Sigmoid colon (tissue), 7 donors: Measurements from ENCODE around the gene MRPS33. TPM values are rescaled to one million over a fixed set of nuclear protein-coding genes. Genes with fewer than 3 reads are reported as not detected.

Experiments
- DNase-seq: peaks from one replicate; pipeline ENCODE4 v3.0.0-alpha.2; 2019
- H3K27ac ChIP-seq, 4 donors: fragments of 200-600 bp; sonication (generic); one replicate each; pipeline ENCODE4 v1.5.1; 2016 to 2019; ENCODE audit warnings: mild to moderate bottlenecking in 1 of 4
- H3K27me3 ChIP-seq, 3 donors: fragments of 200-600 bp; sonication (generic); one replicate each; pipeline ENCODE4 v1.5.1; 2019; ENCODE audit warnings: mild to moderate bottlenecking in 1 of 3
- H3K36me3 ChIP-seq, 4 donors: fragments of 200-600 bp; sonication (generic); one replicate each; pipeline ENCODE4 v1.5.1; 2016 to 2019
- H3K4me1 ChIP-seq, 4 donors: fragments of 200-600 bp; sonication (generic); one replicate each; pipeline ENCODE4 v1.5.1; 2017 to 2019
- H3K4me3 ChIP-seq, 4 donors: fragments of 200-600 bp; sonication (generic); one replicate each; pipeline ENCODE4 v1.5.1; 2017 to 2019; ENCODE audit warnings: mild to moderate bottlenecking in 2 of 4, moderate library complexity in 1 of 4
- H3K9me3 ChIP-seq, 4 donors: fragments of 200-600 bp in 3 of 4; sonication (generic) in 3 of 4; one replicate each; pipeline versions ENCODE4 v1.5.1 to v1.6.1; 2013 to 2019
- CTCF ChIP-seq, 4 experiments: fragments of 450-650 bp in 3 of 4; fragments of 200-600 bp in 1 of 4; IDR thresholded peaks; one replicate each; pipeline ENCODE4 v1.5.1; 2016 to 2019; ENCODE audit warnings: antibody characterized with exemption in 4 of 4, mild to moderate bottlenecking in 3 of 4, moderate library complexity in 2 of 4
- EP300 ChIP-seq, 4 donors: sonication (generic); formaldehyde crosslinking; IDR thresholded peaks; one replicate each; pipeline ENCODE4 v1.6.1; 2017; ENCODE audit warnings: antibody characterized with exemption in 4 of 4
- POLR2A ChIP-seq, 2 donors: fragments of 450-650 bp; IDR thresholded peaks; one replicate each; pipeline ENCODE4 v1.6.1; 2016; ENCODE audit warnings: antibody characterized with exemption in 2 of 2, mild to moderate bottlenecking in 2 of 2, moderate library complexity in 2 of 2
- POLR2AphosphoS5 ChIP-seq, 4 donors: sonication (generic); formaldehyde crosslinking; IDR thresholded peaks; one replicate each; pipeline ENCODE4 v1.6.1; 2017; ENCODE audit warnings: antibody characterized with exemption in 4 of 4
- WGBS, 2 donors: extraction: QIAGEN DNeasy Blood & Tissue Kit; methylation state at CpG; one replicate each; pipeline ENCODE4 v1.1.7; 2013; 5-methylcytosine and 5-hydroxymethylcytosine counted together
- intact Hi-C: fragments of 100-400 bp; cut with DNase I; formaldehyde crosslinking; loops from one replicate; pipeline ENCODE4 v1.15.1; 2023
- polyA plus RNA-seq, 3 donors: library from polyadenylated mRNA; stranded (reverse); fragments of 200-250 nt; gene quantifications; one replicate each; pipeline ENCODE4 v1.2.3, GENCODE V29; 2013
- total RNA-seq, 4 donors: library from RNA; depleted of rRNA; stranded (reverse); fragments of >200 nt; gene quantifications; one replicate each; pipeline ENCODE4 v1.1.0, GENCODE V29; 2016
- donor health status: healthy with polysubstance abuse.
- donor health status: Bipolar disorder and iron deficiency.
- donor health status: healthy.

The MRPS33 gene
- total RNA-seq (10 to 100 TPM; 14.7 to 32.7 (median 20.9) TPM), polyA plus RNA-seq (100 to 1,000 TPM in 2 of 3 donors, 10 to 100 TPM in 1; 88.1 to 150 (median 132) TPM)

GRCh38 chr7:141014524-141015395, at the start of gene MRPS33:
Gene MRPS33 (minus strand): TSS chr7:141014952. CDS start chr7:141010633, 4,319 bp downstream.
- peak; percentile 98 for DNase-seq
- 0 to 1% methylated on average over 47 of the region's 47 CpGs for WGBS, 2 donors
- Histone ChIP-seq H3K9me3 (no peaks in the 10 kb centered on the region), H3K27me3 (no peaks in the 10 kb centered on the region), H3K36me3 (peaks cover 0 to 11% (median 3%) of the 10 kb centered on the region in 4 donors), H3K4me1 (peaks cover 0 to 21% (median 8%) of the 10 kb centered on the region in 4 donors), H3K4me3 (peak within 1 kb of the TSS; percentile 53 to 68 (median 64)), H3K27ac (peak within 1 kb of the TSS; percentile 88 to 90 (median 89))
- peak in 1 of 4 donors; percentile 31 for TF ChIP-seq EP300 (IDR thresholded peaks at IDR 0.05)
- TF ChIP-seq CTCF (IDR thresholded peaks at IDR 0.05) = no peak
- peak; percentile 63 to 64 for TF ChIP-seq POLR2A (IDR thresholded peaks at IDR 0.05)
- TF ChIP-seq POLR2AphosphoS5 (IDR thresholded peaks at IDR 0.05) = peak; percentile 84 to 94 (median 90)
- intact Hi-C loops = loop anchor here (1.0 to 10.0 kb wide), 7 partner anchors 89 to 1672 kb away; partner anchors contain the start of genes ADCK2, FMC1, MKRN1 and NDUFB2

- TF ChIP-seq CTCF (IDR thresholded peaks at IDR 0.05) = no peak
- no peak for TF ChIP-seq POLR2AphosphoS5 (IDR thresholded peaks at IDR 0.05)
- TF ChIP-seq POLR2A (IDR thresholded peaks at IDR 0.05) = no peak
- TF ChIP-seq EP300 (IDR thresholded peaks at IDR 0.05) = no peak
- WGBS, 2 donors = 88 to 89% methylated on average over 3 of the region's 3 CpGs
- Histone ChIP-seq H3K36me3 (no peaks in the 10 kb centered on the region), H3K27me3 (no peaks in the 10 kb centered on the region), H3K4me1 (no peaks in the 10 kb centered on the region), H3K4me3 (no peak overlapping the region), H3K27ac (no peak overlapping the region), H3K9me3 (peaks cover 0 to 2% (median 0%) of the 10 kb centered on the region in 4 donors)
- intact Hi-C loops = no loop called here
- no peak for DNase-seq
Measured at GRCh38 chr7:141057788-141058187, 43.0 kb upstream of the MRPS33 start.

- intact Hi-C loops = no loop called here
- Histone ChIP-seq H3K4me1 (no peaks in the 10 kb centered on the region), H3K36me3 (no peaks in the 10 kb centered on the region), H3K4me3 (no peak overlapping the region), H3K27ac (no peak overlapping the region), H3K9me3 (peaks cover 0 to 2% (median 0%) of the 10 kb centered on the region in 4 donors), H3K27me3 (no peaks in the 10 kb centered on the region)
- TF ChIP-seq POLR2A (IDR thresholded peaks at IDR 0.05) = no peak
- TF ChIP-seq CTCF (IDR thresholded peaks at IDR 0.05) = no peak
- no peak for TF ChIP-seq EP300 (IDR thresholded peaks at IDR 0.05)
- TF ChIP-seq POLR2AphosphoS5 (IDR thresholded peaks at IDR 0.05) = no peak
- WGBS, 2 donors = 89 to 90% methylated on average over 4 of the region's 4 CpGs
- DNase-seq = no peak
Measured at GRCh38 chr7:141055146-141055545, 40.4 kb upstream of the MRPS33 start.

- Histone ChIP-seq H3K4me1 (no peaks in the 10 kb centered on the region), H3K36me3 (no peaks in the 10 kb centered on the region), H3K9me3 (peaks cover 0 to 2% (median 0%) of the 10 kb centered on the region in 4 donors), H3K27me3 (no peaks in the 10 kb centered on the region), H3K27ac (no peak overlapping the region), H3K4me3 (no peak overlapping the region)
- TF ChIP-seq POLR2AphosphoS5 (IDR thresholded peaks at IDR 0.05) (no peak), CTCF (IDR thresholded peaks at IDR 0.05) (no peak), EP300 (IDR thresholded peaks at IDR 0.05) (no peak), POLR2A (IDR thresholded peaks at IDR 0.05) (no peak)
- 42 to 46% methylated on average over 9 of the region's 9 CpGs for WGBS, 2 donors
- DNase-seq = no peak
- intact Hi-C loops = no loop called here
Measured at GRCh38 chr7:141053626-141054025, 38.9 kb upstream of the MRPS33 start.
